G401 (cell line): Measurements from ENCODE around the gene COG3. TPM values are rescaled to one million over a fixed set of nuclear protein-coding genes. Genes with fewer than 3 reads are reported as not detected.

Experiments used
- DNase-seq: peaks from one replicate; pipeline ENCODE4 v3.0.0-alpha.2; 2015; ENCODE audit warnings: low spot score
- in situ Hi-C: cut with HindIII; loops from 2 replicates; pipeline ENCODE4 v1.10.0; 2016; ENCODE audit warnings: low sequenced_read_pairs, mixed read lengths
- total RNA-seq: library from RNA; depleted of rRNA; stranded (reverse); fragments of >200 nt; shearing (Covaris generic); gene quantifications from 2 replicates; pipeline ENCODE4 v1.2.3, GENCODE V29; 2014

COG3 gene
- total RNA-seq, 1 experiment from 2014 or later, result 29.1 TPM

DNA sequence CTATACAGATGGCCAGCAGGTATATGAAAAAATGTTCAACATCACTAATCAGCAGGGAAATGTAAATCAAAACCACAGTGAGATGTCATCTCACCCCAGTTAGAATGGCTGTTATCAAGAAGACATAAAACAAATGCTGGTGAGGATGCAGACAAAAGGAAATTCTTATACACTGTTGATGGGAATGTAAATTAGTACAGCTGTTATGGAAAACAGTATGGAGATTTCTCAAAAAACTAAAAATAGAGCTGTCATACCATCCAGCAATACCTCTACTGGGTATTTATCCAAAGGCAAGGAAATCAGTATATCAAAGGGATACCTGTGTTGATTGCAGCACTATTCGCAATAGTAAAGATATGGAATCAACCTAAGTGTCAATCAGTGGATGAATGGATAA is 22.9 kb downstream of the COG3 start:
- no peak for DNase-seq
- in situ Hi-C loops, result no loop called here

DNA sequence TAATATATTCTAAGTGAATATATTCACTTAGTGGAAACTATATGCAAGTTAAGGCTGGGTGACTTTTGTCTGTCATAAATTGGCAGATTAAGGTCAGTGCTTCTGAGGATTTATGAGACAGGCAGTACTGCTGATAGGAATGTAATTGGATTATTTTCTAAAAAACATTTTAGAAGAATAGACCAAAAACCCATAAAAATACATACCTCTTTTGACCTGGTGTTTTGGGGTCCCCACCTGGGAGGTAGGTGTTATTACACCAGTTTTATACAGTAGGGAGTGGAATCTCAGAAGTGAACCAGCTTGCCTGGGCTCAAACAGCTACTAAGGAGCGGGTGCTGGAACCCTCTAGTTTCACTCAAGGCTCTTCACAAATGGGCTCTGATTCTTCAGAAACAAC is 25.3 kb downstream of the COG3 start:
- in situ Hi-C loops, result no loop called here
- DNase-seq, result no peak

- in situ Hi-C loops, result no loop called here
Measured at GRCh38 chr13:45492538-45492937, 27.8 kb downstream of the COG3 start.

GRCh38 chr13:45496942-45497341 is 32.2 kb downstream of the COG3 start:
- in situ Hi-C loops, result no loop called here
- DNase-seq, result no peak

More at GRCh38 chr13:45492538-45492937, 27.8 kb downstream of the COG3 start:
- DNase-seq, result no peak

- DNase-seq, result no peak
- in situ Hi-C loops, result no loop called here
Measured at GRCh38 chr13:45500492-45501174, 35.9 kb downstream of the COG3 start.

DNA sequence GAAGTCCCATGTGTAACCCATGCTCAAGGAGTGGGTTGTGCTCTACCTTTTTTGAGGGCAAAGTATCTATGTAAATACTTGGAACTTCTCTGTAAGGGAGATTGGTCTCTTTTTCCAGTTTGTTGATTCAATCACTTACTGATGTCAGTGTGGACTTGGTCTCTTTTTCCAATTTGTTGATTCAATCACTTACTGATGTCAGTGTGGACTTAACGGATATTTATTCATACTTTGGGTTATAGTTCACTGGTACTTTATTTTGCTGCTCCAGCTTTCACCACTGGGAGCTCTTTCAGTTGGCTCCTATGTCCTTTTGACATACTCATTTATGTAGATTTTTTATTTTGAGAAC is 36.4 kb downstream of the COG3 start:
- in situ Hi-C loops, result no loop called here
- no peak for DNase-seq

- DNase-seq, result no peak
- in situ Hi-C loops, result no loop called here
Measured at GRCh38 chr13:45503658-45504057, 38.9 kb downstream of the COG3 start.

DNA sequence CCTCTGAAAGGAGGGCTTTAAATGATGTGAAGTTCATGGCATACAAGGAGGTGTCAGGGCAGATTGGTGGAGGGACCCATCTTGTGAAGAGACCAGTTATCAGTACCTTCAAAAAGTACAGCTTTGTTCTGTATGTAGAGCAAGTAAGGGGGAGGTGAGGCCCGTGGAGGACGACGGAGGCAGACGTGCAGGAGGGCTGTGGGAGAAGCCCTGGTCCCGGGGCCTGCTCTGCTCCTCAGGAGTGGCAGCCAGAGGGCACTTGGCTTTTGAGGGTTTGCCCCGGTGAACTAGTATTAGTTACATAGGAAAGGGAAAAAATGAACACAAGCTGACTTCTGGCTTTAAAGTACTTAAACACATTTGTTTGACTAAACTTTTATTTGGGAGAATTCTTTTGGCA is 42.1 kb downstream of the COG3 start:
- in situ Hi-C loops, result no loop called here

DNA sequence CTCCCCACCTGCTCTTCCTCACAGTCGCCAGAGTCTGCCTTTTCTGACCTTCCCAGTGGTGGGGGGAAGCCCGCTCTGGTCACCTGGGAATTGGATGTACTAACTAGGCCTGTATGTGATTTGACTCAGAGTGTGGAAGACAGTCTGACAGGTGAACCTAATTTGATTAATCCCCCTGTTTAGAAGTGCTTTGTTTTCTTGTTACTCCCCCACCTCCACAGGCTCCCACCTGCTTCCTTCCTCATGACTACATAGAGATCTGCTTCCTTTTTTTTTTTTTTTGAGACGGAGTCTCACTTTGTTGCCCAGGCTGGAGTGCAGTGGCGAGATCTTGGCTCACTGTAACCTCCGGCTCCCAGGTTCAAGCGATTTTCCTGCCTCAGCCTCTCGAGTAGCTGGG is 44.0 kb downstream of the COG3 start:
- no peak for DNase-seq
- in situ Hi-C loops, result no loop called here

More for the DNA sequence above, 42.1 kb downstream of the COG3 start:
- no peak for DNase-seq

DNA sequence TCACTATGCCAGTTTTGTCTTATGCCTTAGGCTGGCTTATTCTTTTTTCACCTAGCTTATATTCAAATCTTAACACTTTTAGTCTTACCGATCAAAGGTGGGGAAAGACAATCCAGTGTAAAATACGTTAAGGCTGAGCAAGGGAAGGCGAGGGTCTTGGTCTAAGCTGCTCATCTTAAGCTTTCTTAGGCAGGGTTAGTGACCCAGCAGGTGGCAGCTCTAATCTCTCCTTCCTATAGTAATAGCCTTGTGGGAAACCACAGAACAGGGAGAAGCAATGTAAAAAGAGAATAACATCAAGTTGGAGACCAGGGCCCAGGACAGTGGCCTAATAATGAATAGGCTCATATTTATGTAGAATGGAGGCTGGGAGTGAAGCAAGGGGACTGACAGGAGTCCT is 45.9 kb downstream of the COG3 start:
- in situ Hi-C loops, result no loop called here
- no peak for DNase-seq

GRCh38 chr13:45511310-45512097 is 46.8 kb downstream of the COG3 start:
- in situ Hi-C loops, result no loop called here
- DNase-seq, result peak; percentile 81

DNA sequence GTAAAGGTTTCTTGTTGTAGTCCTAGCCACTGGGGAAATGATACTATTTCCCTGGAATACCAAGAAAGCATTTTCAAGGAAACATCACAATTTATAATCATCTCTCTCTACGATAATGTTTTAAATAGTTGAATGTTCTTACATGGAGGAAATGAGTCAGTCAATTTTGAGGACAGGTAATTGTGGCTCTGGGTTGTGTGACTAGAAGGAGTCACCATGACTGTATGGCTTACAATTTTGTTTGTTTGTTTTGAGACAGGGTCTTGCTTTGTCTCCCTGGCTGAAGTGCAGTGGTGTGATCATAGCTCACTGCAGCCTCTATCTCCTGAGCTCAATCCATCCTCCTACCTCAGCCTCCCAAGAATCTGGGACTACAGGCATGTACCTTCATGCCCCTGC is 47.4 kb downstream of the COG3 start:
- in situ Hi-C loops, result no loop called here
- DNase-seq, result no peak

GRCh38 chr13:45516757-45517156 is 52.0 kb downstream of the COG3 start:
- in situ Hi-C loops, result no loop called here
- no peak for DNase-seq

DNA sequence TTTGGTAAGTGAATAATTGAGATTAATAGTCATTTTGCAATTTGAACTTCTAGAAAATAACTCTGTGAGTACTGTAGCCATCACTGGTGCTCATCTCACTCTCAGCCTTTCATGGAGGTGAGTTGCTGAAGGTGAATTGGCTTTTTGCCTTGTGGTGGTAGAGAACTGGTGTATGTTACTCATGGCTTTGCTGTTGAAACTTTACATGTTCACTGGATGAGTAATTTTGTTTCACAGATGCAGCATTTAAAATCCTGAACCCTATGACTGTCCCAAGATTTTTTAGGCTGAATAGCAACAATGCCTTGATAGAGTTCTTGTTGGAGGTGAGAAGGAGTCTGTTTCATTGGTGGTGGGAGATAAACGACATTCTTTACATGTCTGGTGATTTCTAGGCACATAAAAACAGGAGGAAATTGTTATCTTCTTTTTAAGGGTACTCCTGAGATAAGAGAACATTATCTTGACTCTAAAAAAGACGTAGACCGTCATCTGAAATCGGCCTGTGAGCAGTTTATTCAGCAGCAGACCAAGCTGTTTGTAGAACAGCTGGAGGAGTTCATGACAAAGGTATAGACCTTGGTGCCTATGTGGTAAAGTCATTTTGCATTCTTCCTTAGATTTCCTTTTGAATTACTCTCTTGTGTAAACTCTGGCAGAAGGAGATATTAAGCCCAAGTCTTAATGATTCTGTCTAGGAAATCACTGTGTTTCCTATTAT is 53.9 kb downstream of the COG3 start:
- in situ Hi-C loops, result no loop called here
- DNase-seq, result no peak

DNA sequence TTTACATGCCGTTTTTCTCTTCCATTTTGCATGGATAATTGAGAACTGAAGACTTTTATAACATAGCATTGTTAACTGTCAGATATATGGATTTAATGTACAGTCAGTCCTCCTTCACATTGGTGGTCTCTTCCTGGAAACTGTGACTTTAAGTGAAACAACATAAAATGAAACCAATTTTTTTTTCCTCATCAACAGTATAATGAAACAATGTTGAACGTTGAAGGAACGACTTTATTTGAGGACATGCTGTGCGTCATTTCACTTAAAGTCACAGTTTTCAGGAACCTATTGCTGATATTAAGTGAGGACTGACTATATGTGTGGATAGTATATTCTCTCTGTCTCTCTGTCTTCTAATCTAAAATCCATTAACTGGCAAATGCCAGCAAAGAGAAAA is 54.8 kb downstream of the COG3 start:
- no peak for DNase-seq
- in situ Hi-C loops, result no loop called here

DNA sequence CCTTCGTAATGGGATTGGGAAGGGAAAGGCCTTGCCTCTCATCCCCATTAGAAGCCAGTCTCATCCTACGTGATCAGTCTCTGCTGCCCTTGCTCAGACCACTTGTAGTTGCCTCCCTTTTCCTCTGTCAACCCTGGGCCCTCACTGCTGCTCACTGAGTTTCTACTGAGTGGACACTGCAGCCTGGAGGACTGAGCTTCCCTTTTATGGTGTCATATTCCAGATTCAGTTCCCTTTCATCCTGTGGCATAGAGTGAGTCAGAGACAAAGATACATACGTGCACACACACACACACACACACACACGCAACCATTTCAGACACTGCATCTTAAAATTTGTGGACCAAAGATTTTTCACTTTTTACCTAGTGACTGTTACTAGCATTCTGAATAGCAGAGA is 56.6 kb downstream of the COG3 start:
- DNase-seq, result no peak
- in situ Hi-C loops, result no loop called here

- in situ Hi-C loops, result no loop called here
- no peak for DNase-seq
Measured at GRCh38 chr13:45522571-45522970, 57.8 kb downstream of the COG3 start.

DNA sequence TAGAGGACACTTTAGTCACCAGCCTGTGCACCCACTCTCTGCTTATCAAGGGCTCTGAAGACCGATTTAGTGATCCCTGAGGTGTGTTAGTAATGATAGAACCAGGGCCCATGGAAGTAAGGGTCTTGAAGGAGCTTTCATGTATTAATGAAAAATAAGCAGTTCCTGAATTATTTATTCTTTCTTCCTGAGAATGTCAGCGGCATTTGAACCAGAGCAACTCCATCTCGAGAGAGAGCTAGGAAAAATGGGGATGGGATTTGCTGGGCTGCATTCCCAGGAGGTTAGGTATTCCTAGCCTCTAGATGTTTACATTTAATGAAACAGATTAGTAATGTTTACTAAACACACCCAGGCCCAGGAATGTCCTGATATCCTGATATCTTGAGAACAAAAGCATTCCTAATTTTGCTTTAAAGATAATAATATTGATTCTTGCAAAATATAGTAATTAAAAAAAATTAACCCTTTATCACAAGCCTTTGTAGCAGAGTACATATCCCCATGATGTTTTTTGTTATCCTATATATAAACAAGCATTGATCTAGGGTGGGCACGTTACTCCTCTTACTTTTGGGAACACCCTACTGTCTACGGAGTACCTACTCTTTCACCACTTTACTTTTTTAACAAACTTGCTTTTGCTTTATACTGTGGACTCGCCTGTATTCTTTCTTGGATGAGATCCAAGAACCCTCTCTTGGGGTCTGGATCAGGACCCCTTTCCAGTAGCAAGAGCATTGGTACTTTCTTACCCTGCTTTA is 63.1 kb downstream of the COG3 start:
- no peak for DNase-seq
- in situ Hi-C loops, result no loop called here

DNA sequence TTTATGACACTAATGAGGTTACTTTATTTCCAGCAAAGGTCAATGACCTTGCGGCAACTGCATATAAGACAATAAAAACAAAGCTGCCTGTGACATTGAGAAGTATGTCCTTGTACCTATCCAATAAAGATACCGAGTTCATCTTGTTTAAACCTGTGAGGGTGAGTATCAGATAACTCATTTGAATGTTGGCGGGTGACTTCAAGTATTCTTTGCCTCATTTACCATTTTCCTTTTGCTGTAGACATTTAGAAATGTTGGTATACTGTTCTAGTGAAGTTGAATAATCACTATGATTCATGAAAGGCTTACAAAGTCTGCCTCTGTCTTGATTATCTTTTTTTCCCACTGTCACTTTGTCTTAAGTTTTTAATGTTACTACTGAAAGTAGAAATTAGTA is 65.0 kb downstream of the COG3 start:
- in situ Hi-C loops, result no loop called here
- DNase-seq, result no peak

GRCh38 chr13:45534604-45535003 is 69.9 kb downstream of the COG3 start:
- in situ Hi-C loops, result no loop called here
- no peak for DNase-seq
